Muscle of leg (tissue), 3 donors: ENCODE results near the gene SORL1-AS1.
"Not testable (repeated sequence)": the region's sequence is repeated elsewhere in the genome, so short reads cannot be mapped to it uniquely, and the experiment has no call there.

Source experiments
- DNase-seq: peaks from one replicate; pipeline ENCODE4 v3.0.0; 2013
- H3K27ac ChIP-seq: one replicate; pipeline ENCODE4 v1.5.1; 2013; ENCODE audit warnings: mild to moderate bottlenecking, low read length, control low read depth
- H3K27me3 ChIP-seq: one replicate; pipeline ENCODE4 v1.6.1; 2013; ENCODE audit warnings: low read length; ENCODE audit not compliant: control insufficient read depth, insufficient read depth
- H3K36me3 ChIP-seq: one replicate; pipeline ENCODE4 v1.6.1; 2013; ENCODE audit warnings: low read length; ENCODE audit not compliant: control insufficient read depth, insufficient read depth
- H3K4me1 ChIP-seq: one replicate; pipeline ENCODE4 v1.6.1; 2013; ENCODE audit warnings: low read length; ENCODE audit not compliant: control insufficient read depth, insufficient read depth
- H3K4me3 ChIP-seq: one replicate; pipeline ENCODE4 v1.5.1; 2013; ENCODE audit warnings: low read length, control low read depth
- H3K9me3 ChIP-seq: replicated peaks from 2 replicates; pipeline ENCODE4 v1.6.1; 2013; ENCODE audit warnings: low read depth, low read length; ENCODE audit not compliant: control insufficient read depth
- WGBS: methylation state at CpG from one replicate; pipeline ENCODE4 v1.1.5; 2013; ENCODE audit warnings: missing lambda C conversion rate; ENCODE audit not compliant: insufficient coverage; 5-methylcytosine and 5-hydroxymethylcytosine counted together

The SORL1-AS1 gene

DNA sequence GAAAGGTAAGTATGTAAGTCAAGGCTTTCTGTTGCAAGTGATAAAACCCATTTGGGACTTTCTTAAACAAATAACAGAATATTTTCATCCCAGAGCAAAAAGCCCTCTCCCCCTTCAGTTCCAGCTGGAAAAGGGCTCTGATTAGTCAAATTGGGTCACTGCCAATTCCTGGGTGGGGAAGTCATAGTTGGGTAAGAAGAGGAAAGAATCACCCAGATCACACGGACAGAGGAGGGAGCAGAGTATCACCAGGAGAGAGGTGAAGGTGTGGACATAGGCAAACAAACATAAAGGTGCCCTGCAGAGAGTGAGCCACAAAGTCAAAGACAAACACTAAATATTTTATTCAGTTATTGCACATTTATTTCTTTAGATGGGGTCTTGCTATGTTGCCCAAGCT lies 36.9 kb downstream of the SORL1-AS1 start:
- H3K27me3 ChIP-seq, result no peaks in the 10 kb centered on the region
- H3K27ac ChIP-seq, result no peak overlapping the region
- no peaks in the 10 kb centered on the region for H3K9me3 ChIP-seq
- DNase-seq, result peak; percentile 27
- peaks cover 28% of the 10 kb centered on the region for H3K4me1 ChIP-seq
- no CpG with 5 or more reads among the region's 1 CpG for WGBS
- H3K4me3 ChIP-seq, result no peak overlapping the region
- no peaks in the 10 kb centered on the region for H3K36me3 ChIP-seq

DNA sequence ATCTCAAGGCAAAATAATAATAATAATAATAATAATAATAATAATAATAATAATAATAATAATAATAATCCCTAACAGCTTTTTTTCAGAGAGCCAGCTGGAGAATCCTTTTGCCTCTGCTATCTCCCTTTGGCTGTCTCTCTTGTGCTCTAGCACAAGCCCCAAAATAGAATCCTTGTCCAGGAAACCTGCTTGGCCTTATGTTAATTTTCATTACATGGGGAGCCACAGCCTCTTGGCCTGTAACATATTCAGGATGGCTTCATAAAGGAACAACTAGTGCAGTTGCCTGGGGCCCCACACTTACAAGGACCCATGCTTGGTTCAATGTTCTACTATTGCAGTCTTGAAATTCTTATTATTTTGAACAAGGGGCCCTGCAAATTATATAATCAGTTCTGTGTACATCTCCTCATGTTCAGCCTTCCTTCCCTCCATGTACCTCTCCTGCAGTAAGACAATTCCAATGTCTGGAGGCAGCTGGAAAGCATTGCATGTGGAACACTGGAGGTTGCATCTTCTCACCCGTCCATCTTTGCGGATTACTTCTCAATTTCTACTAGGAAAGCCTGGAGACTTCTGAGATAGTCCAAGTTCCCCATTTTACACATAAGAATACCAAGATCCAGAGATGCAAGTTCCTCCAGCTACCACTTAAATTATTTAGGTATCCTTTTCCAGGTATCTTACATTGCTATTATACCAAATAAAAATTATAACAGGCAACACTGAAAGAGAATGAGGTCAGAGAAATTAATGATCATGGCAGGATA lies 38.4 kb downstream of the SORL1-AS1 start:
- Histone ChIP-seq H3K36me3 (no peaks in the 10 kb centered on the region), H3K27me3 (no peaks in the 10 kb centered on the region), H3K4me3 (no peak overlapping the region), H3K9me3 (no peaks in the 10 kb centered on the region), H3K27ac (no peak overlapping the region), H3K4me1 (peaks cover 27% of the 10 kb centered on the region)
- DNase-seq, result no peak
- 76% methylated on average over 2 of the region's 2 CpGs for WGBS

DNA sequence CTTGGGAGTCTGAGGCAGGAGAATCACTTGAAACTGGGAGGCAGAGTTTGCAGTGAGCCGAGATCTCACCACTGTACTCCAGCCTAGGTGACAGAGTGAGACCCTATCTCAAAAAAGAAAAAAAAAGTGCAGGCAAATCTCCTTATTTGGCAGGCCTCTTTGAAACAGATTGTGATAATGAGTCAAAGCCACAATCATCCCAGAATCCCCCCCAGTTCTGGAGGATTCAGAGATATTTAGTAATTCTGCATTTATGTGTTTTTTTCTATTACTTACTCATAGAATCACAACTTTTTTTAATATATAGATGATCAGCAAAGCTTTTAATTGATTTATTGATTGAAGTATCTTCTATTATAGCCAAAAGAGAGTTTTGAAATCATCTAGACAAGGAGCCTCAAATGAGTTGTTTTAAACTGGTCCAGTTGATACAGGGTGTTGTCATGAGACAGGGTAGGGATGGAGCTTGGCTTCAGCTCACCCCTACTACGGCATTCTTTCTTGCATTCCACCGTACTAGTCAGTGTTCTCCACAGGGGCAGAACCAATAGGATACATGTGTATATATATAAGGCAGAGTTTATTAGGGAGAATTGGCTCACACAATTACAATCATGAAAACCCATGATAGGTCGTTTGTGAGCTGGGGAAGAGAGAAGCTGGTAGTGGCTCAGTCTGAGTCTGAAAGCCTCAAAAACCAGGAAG lies 39.9 kb downstream of the SORL1-AS1 start:
- no peaks in the 10 kb centered on the region for H3K27me3 ChIP-seq
- no peaks in the 10 kb centered on the region for H3K9me3 ChIP-seq
- H3K4me1 ChIP-seq, result peaks cover 16% of the 10 kb centered on the region
- WGBS, result 60% methylated on average over 1 of the region's 4 CpGs
- no peak for DNase-seq
- H3K36me3 ChIP-seq, result no peaks in the 10 kb centered on the region
- H3K4me3 ChIP-seq, result no peak overlapping the region
- H3K27ac ChIP-seq, result no peak overlapping the region

DNA sequence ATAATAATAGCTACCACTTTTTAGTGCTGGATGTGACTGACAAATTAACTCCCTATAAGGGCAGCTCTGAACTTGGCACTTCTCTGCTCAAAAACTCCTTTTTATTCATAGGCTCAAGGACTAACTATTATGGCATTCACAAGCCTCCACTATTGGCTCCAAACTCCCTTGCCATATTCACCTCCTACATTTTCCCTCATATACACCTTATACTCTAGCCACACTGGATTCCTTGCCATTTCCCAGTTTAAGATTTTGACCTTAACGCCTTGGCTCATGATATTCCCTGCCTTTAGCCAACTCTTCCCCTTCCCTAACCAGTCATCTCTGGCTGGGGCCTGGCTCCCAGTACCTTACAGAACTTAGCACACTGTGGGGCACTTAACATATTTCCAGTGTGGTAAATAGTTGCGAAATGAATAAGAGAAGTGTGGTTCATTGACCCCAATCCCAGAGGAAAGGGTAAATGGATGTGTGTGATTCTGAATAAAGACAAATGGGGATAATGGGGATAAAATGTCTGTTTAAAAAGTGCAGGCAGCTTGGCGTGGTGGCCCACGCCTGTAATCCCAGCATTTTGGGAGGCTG lies 40.7 kb downstream of the SORL1-AS1 start:
- no peak overlapping the region for H3K27ac ChIP-seq
- 86% methylated on average over 4 of the region's 4 CpGs for WGBS
- no peaks in the 10 kb centered on the region for H3K27me3 ChIP-seq
- no peaks in the 10 kb centered on the region for H3K36me3 ChIP-seq
- peaks cover 9% of the 10 kb centered on the region for H3K4me1 ChIP-seq
- no peak overlapping the region for H3K4me3 ChIP-seq
- no peaks in the 10 kb centered on the region for H3K9me3 ChIP-seq
- DNase-seq, result no peak

DNA sequence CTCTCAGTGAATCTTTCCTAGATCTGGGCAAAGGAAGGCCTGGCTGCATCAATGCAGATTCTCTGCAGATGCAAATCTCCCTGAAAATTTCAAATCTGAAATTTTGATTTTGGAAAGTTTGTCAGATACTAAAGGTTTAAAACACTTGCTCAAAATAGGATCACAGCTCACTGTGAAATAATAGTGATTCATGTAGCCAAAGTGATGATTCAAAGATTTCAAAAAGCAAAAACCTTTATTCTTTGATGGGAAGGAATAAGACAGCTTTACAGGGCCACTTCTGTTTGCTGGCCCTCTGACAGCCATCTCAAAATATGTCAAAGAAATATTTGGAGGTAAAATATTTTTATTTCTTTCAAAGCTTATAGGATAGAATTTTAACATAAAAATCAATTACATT lies 41.4 kb downstream of the SORL1-AS1 start:
- not testable (repeated sequence) for H3K36me3 ChIP-seq, H3K4me1 ChIP-seq, DNase-seq, H3K4me3 ChIP-seq, H3K9me3 ChIP-seq, H3K27ac ChIP-seq, H3K27me3 ChIP-seq

DNA sequence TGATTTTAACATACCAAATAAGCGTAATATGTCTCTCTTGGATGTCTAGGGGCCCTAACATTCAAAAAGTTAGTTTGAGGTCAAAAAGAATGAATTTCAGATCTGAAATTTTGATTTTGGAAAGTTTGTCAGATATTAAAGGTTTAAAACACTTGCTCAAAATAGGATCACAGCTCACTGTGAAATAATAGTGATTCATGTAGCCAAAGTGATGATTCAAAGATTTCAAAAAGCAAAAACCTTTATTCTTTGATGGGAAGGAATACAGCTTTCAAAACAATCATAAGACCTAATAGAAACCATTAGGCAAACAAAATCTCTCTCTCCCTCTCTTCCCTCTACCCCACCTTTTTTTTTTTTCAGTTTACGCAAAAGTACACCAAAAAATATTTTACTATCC lies 42.7 kb downstream of the SORL1-AS1 start:
- DNase-seq, H3K4me3 ChIP-seq, H3K4me1 ChIP-seq, H3K36me3 ChIP-seq, H3K27me3 ChIP-seq, H3K9me3 ChIP-seq, H3K27ac ChIP-seq: not testable (repeated sequence)
- WGBS, result no CpG with 5 or more reads among the region's 2 CpGs

DNA sequence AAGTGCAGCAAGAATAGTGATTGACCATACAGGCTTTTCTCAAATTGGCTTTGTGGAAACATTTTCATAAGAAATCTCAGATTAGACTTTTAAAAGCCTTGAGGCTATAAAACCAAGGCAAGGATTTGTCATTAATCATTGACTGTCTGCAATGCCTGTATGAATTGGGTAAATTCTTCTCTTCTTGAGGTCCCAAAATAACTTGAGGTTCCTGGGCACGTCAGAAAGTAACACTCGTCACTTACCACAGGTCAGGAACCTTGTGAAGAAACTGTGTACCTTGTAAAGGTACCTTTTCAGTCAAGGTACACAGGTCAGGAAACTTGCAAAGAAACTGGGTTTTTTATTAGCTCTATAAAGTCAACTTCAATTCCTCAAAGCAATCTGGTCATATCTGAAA lies 43.9 kb downstream of the SORL1-AS1 start:
- Histone ChIP-seq H3K27me3 (no peaks in the 10 kb centered on the region), H3K9me3 (peaks cover 2% of the 10 kb centered on the region), H3K4me1 (no peaks in the 10 kb centered on the region), H3K36me3 (no peaks in the 10 kb centered on the region), H3K27ac (no peak overlapping the region), H3K4me3 (no peak overlapping the region)
- WGBS, result 60% methylated on average over 2 of the region's 2 CpGs
- DNase-seq, result no peak

DNA sequence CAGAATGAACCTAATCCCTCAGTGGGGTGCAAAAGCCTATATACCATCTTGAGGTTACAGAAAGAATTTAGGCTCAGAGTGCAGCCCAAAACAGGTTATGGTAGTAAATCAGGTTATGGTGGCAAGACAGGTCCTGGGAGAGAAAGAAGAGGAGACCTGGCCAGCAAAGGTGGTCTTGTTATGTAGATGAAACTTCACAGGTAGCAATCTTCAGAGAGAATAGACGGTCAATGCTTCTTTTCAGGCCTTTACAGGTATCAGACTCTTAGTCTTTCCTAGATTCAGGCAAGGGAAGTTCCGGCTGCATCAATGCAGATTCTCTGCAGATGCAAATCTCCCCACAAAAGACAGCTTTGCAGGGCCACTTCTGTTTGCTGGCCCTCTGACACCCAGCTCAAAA lies 46.5 kb downstream of the SORL1-AS1 start:
- Histone ChIP-seq H3K4me1 (no peaks in the 10 kb centered on the region), H3K27me3 (no peaks in the 10 kb centered on the region), H3K4me3 (no peak overlapping the region), H3K9me3 (peaks cover 7% of the 10 kb centered on the region), H3K36me3 (no peaks in the 10 kb centered on the region), H3K27ac (no peak overlapping the region)
- 50% methylated on average over 1 of the region's 2 CpGs for WGBS
- no peak for DNase-seq

DNA sequence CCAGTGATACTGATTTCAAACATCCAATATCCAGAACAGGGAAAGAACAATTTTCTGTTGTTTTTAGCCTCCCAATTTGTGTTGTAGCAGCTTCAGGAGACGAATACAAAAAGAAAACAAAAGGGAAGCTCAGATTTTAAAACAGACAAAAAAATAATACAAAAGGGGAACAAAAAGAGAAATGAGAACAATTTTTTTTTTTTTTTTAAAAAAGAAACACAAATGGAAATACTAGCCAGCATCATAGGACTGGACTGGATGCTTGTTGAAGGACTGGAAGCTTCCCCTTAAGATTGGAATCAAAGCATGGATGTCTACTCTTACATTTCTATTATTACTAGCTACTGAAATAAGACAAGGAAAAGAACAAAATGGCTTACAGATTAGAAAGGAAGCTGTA lies 47.1 kb downstream of the SORL1-AS1 start:
- H3K9me3 ChIP-seq, result peaks cover 11% of the 10 kb centered on the region
- peak; percentile 12 for DNase-seq
- no peaks in the 10 kb centered on the region for H3K27me3 ChIP-seq
- no peak overlapping the region for H3K4me3 ChIP-seq
- WGBS, result no CpG with 5 or more reads among the region's 1 CpG
- no peaks in the 10 kb centered on the region for H3K36me3 ChIP-seq
- no peaks in the 10 kb centered on the region for H3K4me1 ChIP-seq
- no peak overlapping the region for H3K27ac ChIP-seq

DNA sequence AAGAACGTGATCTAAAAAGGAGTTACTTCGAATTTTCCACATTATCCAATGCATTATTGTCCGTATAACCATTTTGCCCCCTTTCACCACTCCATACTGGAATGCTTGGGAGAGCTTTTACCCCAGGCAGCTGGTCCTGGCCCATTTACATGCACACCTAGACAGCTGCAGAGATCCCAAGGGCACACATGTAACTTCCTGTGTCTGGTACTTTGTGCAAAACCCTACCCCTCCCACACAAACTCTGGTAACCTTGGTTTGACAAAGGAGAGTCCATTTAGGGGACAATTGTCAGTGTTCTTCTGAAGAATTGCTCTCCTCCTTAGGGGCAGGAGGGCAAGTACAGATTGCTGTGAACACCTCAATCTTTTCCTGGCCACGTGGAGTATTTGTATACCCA lies 58.0 kb downstream of the SORL1-AS1 start:
- H3K9me3 ChIP-seq, result no peaks in the 10 kb centered on the region
- 86% methylated on average over 4 of the region's 4 CpGs for WGBS
- DNase-seq, result no peak

More for the DNA sequence above, 58.0 kb downstream of the SORL1-AS1 start:
- Histone ChIP-seq H3K36me3 (no peaks in the 10 kb centered on the region), H3K4me3 (no peak overlapping the region), H3K4me1 (peaks cover 2% of the 10 kb centered on the region), H3K27me3 (no peaks in the 10 kb centered on the region), H3K27ac (no peak overlapping the region)
